ACHN (cell line): ENCODE measurements around the gene CD209.

Source experiments
- DNase-seq: peaks from one replicate; pipeline ENCODE4 v3.0.0-alpha.2; 2015
- in situ Hi-C: cut with HindIII; loops from 2 replicates; pipeline ENCODE4 v1.10.0; 2017; ENCODE audit warnings: low sequenced_read_pairs, low pct_ligation_motif_present, low pct_unique_long_range_greater_than_20kb

CD209 gene

DNA sequence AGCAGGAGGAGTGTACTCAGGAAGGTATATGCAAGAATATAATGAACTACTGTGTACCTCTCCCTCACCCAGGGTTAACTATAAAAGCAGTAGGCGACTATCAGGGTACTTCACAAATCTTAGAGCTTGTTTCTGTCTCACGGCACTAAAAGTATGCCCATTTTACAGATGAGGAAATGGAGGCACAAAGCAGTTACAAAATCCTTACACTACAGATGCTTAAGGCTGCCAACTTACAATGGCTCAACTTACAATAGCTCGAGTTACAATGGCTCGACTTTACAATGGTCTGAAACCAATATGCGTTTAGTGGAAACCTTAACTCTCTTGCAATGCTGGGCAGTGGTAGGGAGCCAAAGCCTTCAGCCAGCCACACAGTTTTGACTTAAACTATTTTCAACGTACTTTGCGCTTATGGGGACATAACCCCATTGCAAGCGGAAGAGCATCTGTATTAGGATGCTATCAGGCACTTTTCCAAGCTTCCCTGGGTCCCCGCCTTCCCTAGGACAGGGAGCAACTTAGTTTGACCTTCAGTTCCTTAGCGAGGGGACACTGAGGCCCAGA lies 49.5 kb downstream of the CD209 start:
- no peak for DNase-seq
- in situ Hi-C loops, result no loop called here

DNA sequence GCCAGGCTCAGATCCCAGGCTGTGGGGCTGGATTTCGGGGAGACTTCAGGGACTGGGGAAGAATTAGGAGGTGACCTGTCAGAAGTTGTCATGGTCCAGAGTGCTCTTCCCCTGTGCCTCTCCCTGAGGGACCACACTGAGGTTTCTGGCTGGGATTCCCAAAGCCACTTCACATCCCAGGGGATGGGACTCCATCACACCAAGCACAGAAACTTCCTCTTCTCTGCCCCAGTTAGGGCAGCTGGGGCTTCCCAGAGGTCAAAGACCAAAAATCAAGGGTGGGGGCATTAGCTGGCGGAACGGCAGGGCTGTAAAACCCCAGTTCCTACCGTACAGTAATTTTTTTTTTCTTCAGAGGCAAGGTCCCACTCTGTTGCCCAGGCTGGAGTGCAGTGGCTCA lies 52.8 kb downstream of the CD209 start:
- in situ Hi-C loops, result no loop called here
- DNase-seq, result no peak

DNA sequence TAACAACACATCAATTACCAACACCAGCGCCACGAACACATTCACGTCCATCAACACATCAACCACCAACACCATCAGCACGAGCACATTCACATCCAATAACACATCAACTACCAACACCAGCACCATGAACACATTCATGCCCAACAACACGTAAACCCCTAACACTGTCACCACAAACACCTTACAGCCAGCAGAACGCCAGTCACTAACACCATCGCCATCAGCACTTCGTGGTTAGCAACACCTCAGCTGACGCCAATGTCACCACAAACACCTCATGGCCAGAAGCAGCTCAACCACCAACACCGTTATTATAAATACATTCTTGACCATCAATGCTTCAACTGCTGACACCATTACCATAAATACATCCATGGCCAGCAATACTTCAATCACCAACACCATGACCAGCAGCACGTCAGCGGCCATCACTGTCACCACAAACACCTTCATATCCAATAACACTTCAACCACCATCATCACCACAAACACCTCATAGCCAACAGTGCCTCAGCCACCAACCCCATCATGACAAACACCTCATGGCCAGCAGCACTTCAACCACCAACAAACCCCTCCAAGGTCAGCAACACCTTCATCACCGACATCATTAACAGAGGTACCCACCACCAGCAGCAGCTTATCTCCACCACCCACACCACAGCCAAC lies 54.8 kb downstream of the CD209 start:
- in situ Hi-C loops, result no loop called here
- DNase-seq, result no peak

DNA sequence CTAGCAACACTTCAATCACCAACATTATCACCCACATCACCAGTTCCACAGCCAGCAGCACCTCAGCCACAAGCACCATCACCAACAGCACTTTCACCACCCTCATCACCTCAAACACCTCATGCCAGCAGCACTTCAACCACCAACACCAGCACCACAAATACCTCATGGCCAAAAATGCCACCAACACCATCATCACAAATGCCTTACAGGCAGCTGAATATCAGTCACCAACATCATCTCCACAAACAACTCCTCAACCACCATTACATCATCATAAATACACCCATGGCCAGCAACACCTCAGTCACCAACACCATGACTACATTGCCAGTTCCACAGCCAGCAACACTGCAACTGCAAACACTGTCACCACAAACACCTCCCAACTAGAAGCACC lies 55.8 kb downstream of the CD209 start:
- in situ Hi-C loops, result no loop called here
- no peak for DNase-seq

DNA sequence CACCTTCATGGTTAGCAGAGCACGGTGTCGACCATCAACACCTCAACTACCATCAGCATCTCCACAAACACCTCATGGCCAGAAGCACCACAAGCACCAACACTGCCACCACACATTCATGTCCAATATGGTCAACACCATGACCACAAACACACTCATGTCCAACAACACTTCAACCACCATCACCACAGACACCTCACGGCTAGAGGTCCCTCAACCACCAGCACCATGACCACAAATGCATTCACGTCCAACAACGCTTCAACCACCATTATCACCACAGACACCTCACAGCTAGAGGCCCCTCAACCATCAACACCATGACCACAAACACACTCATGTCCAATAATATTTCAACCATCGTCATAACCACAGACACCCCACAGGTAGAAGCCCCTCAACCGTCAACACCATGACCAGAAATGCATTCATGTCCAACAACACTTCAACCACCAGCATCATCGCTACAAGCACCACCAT lies 56.5 kb downstream of the CD209 start:
- in situ Hi-C loops, result no loop called here
- DNase-seq, result no peak
